HFFc6 (cell line): ENCODE data around the gene RAB18. TPM values are rescaled to one million over a fixed set of nuclear protein-coding genes. Genes with fewer than 3 reads are reported as not detected.

ENCODE experiments used
- DNase-seq: peaks from one replicate; pipeline ENCODE4 v3.0.0-alpha.2; 2018
- H3K27ac Mint-ChIP-seq: 2 replicates; pipeline ENCODE4 v1.8.0; 2020; ENCODE audit warnings: mild to moderate bottlenecking, mixed read lengths
- H3K27me3 Mint-ChIP-seq: 2 replicates; pipeline ENCODE4 v1.8.0; 2021; ENCODE audit warnings: mild to moderate bottlenecking, moderate library complexity, mixed read lengths; ENCODE audit not compliant: insufficient read depth
- H3K36me3 Mint-ChIP-seq: 2 replicates; pipeline ENCODE4 v1.8.0; 2021; ENCODE audit warnings: low read depth, mixed read lengths
- H3K4me1 Mint-ChIP-seq: 2 replicates; pipeline ENCODE4 v1.8.0; 2020; ENCODE audit warnings: low read depth, mixed read lengths
- H3K4me3 Mint-ChIP-seq: 2 replicates; pipeline ENCODE4 v1.8.0; 2020; ENCODE audit warnings: mild to moderate bottlenecking, moderate library complexity, mixed read lengths
- H3K9me3 Mint-ChIP-seq: 2 replicates; pipeline ENCODE4 v1.8.0; 2020; ENCODE audit warnings: mild to moderate bottlenecking, mixed read lengths
- CTCF ChIP-seq: fragments of 200-600 bp; sonication (generic); IDR thresholded peaks from 2 replicates; pipeline ENCODE4 v1.5.0; 2021; ENCODE audit warnings: antibody characterized with exemption, mild to moderate bottlenecking
- total RNA-seq, 6 experiments: library from RNA; stranded (reverse); fragmentation: NEBNext Ultra II Directional; extraction: Animal tissue kit (Norgen Biotek cat#: 25700); gene quantifications; 2 replicates in 1 of 6; 3 replicates in 5 of 6; pipeline ENCODE4 v1.2.3, GENCODE V29; 2021

Gene RAB18
- total RNA-seq, 6 experiments from 2014 or later, result 122 to 164 (median 144) TPM

GRCh38 chr10:27518261-27518660, 14.2 kb downstream of the RAB18 start:
- H3K4me1 Mint-ChIP-seq, result peaks cover 58% of the 10 kb centered on the region
- DNase-seq, result no peak
- H3K9me3 Mint-ChIP-seq, result no peaks in the 10 kb centered on the region
- H3K4me3 Mint-ChIP-seq, result no peak overlapping the region
- H3K27me3 Mint-ChIP-seq, result no peaks in the 10 kb centered on the region
- H3K27ac Mint-ChIP-seq, result no peak overlapping the region
- TF ChIP-seq CTCF, result no peak
- H3K36me3 Mint-ChIP-seq, result peaks cover 17% of the 10 kb centered on the region

- no peaks in the 10 kb centered on the region for H3K9me3 Mint-ChIP-seq
- DNase-seq, result no peak
Measured at GRCh38 chr10:27525819-27526218, 21.7 kb downstream of the RAB18 start.

GRCh38 chr10:27526242-27526641, 22.1 kb downstream of the RAB18 start:
- H3K4me1 Mint-ChIP-seq, result peaks cover 71% of the 10 kb centered on the region

More at GRCh38 chr10:27525819-27526218, 21.7 kb downstream of the RAB18 start:
- H3K27me3 Mint-ChIP-seq, result no peaks in the 10 kb centered on the region
- H3K27ac Mint-ChIP-seq, result no peak overlapping the region
- H3K4me3 Mint-ChIP-seq, result no peak overlapping the region
- H3K36me3 Mint-ChIP-seq, result peaks cover 14% of the 10 kb centered on the region; the same call in 1 of the 2 replicates
- TF ChIP-seq CTCF, result no peak
- peaks cover 70% of the 10 kb centered on the region for H3K4me1 Mint-ChIP-seq

GRCh38 chr10:27527666-27528295, 23.7 kb downstream of the RAB18 start:
- Mint-ChIP-seq H3K27ac (no peak overlapping the region), H3K4me3 (no peak overlapping the region), H3K4me1 (peaks cover 66% of the 10 kb centered on the region), H3K27me3 (no peaks in the 10 kb centered on the region), H3K9me3 (no peaks in the 10 kb centered on the region), H3K36me3 (peaks cover 9% of the 10 kb centered on the region; the same call in 1 of the 2 replicates)
- no peak for TF ChIP-seq CTCF
- DNase-seq, result no peak

More at GRCh38 chr10:27526242-27526641, 22.1 kb downstream of the RAB18 start:
- no peak overlapping the region for H3K27ac Mint-ChIP-seq
- DNase-seq, result no peak
- H3K27me3 Mint-ChIP-seq, result no peaks in the 10 kb centered on the region
- H3K9me3 Mint-ChIP-seq, result no peaks in the 10 kb centered on the region
- H3K36me3 Mint-ChIP-seq, result peaks cover 12% of the 10 kb centered on the region; the same call in 1 of the 2 replicates
- no peak for TF ChIP-seq CTCF
- H3K4me3 Mint-ChIP-seq, result no peak overlapping the region

GRCh38 chr10:27529010-27529783, 25.1 kb downstream of the RAB18 start:
- Mint-ChIP-seq H3K4me3 (no peak overlapping the region), H3K36me3 (peaks cover 7% of the 10 kb centered on the region; the same call in 1 of the 2 replicates), H3K4me1 (peaks cover 64% of the 10 kb centered on the region), H3K9me3 (no peaks in the 10 kb centered on the region), H3K27me3 (no peaks in the 10 kb centered on the region), H3K27ac (peak overlapping the region; percentile 47)
- no peak for TF ChIP-seq CTCF
- DNase-seq, result no peak
